H1 (cell line): Measurements from ENCODE around the gene GRM4. TPM values are rescaled to one million over a fixed set of nuclear protein-coding genes. Genes with fewer than 3 reads are reported as not detected.

Source experiments
- BCL11A ChIP-seq, 2 experiments: IDR thresholded peaks; one replicate each; pipeline ENCODE4 v1.6.1; 2011; ENCODE audit warnings: low read depth in 2 of 2, low read length in 2 of 2, mild to moderate bottlenecking in 2 of 2
- BRCA1 ChIP-seq: IDR thresholded peaks from 2 replicates; pipeline ENCODE4 v1.6.1; 2012; ENCODE audit warnings: low read depth, low read length, improper control_type of control experiment
- CREB1 ChIP-seq: IDR thresholded peaks from 2 replicates; pipeline ENCODE4 v1.6.1; 2012; ENCODE audit warnings: inconsistent platforms
- GTF2F1 ChIP-seq: IDR thresholded peaks from 2 replicates; pipeline ENCODE4 v1.6.1; 2012; ENCODE audit warnings: low read depth, low read length, improper control_type of control experiment, borderline replicate concordance
- KDM5A ChIP-seq: fragments of 200-600 bp; IDR thresholded peaks from 2 replicates; pipeline ENCODE4 v1.7.1; 2012; ENCODE audit warnings: mild to moderate bottlenecking, low read length, inconsistent platforms, mixed read lengths
- NANOG ChIP-seq: IDR thresholded peaks from 2 replicates; pipeline ENCODE4 v1.6.1; 2011; ENCODE audit warnings: low read length, low read depth, mild to moderate bottlenecking, inconsistent platforms; ENCODE audit not compliant: insufficient read depth, poor library complexity, severe bottlenecking
- RXRA ChIP-seq: IDR thresholded peaks from 2 replicates; pipeline ENCODE4 v1.6.1; 2011; ENCODE audit warnings: low read depth, mild to moderate bottlenecking, low read length, moderate library complexity; ENCODE audit not compliant: insufficient read depth
- SIN3A ChIP-seq, 2 experiments: IDR thresholded peaks in 1 of 2; conservative IDR thresholded peaks in 1 of 2; 2 replicates each; pipeline ENCODE4 v1.6.1; 2011 to 2012; ENCODE audit warnings: low read length in 2 of 2, improper control_type of control experiment in 1 of 2, low read depth in 1 of 2, mild to moderate bottlenecking in 1 of 2
- SP2 ChIP-seq: IDR thresholded peaks from 2 replicates; pipeline ENCODE4 v1.6.1; 2012; ENCODE audit warnings: mild to moderate bottlenecking, low read length, inconsistent platforms
- polyA plus RNA-seq, 7 experiments: library from polyadenylated mRNA; depleted of rRNA in 3 of 7; stranded (reverse) in 5 of 7; unstranded in 2 of 7; fragments of >200 nt in 5 of 7; fragments of 200-250 nt in 2 of 7; gene quantifications; 1 replicate in 5 of 7; 2 replicates in 1 of 7; 4 replicates in 1 of 7; pipeline versions ENCODE4 v1.2.1 to v1.2.3, GENCODE V29; 2011 to 2013; ENCODE audit warnings: missing spikeins in 2 of 7, mixed read lengths in 2 of 7
- total RNA-seq: library from RNA; stranded (reverse); fragmentation: NEBNext Ultra II Directional; extraction: Animal tissue kit (Norgen Biotek cat#: 25700); gene quantifications from 2 replicates; pipeline ENCODE4 v1.2.1, GENCODE V29; 2021
- TF ChIP-seq, protein P1 (sequence below): IDR thresholded peaks from 2 replicates; pipeline ENCODE4 v1.6.1; 2011; ENCODE audit warnings: low read length, improper control_type of control experiment

The GRM4 gene
- total and polyA plus RNA-seq, 2 of the 8 experiments (the other 6 are each of a cell fraction or from before 2014, with no cell fraction given): 19.6 to 21.5 TPM

- TF ChIP-seq RXRA: no peak
- no peak for TF ChIP-seq KDM5A
- no peak for TF ChIP-seq BCL11A (IDR thresholded peaks at IDR 0.05; ENCODE audit: low read depth in 2 of 2, low read length in 2 of 2)
- no peak for TF ChIP-seq GTF2F1
- no peak for TF ChIP-seq BRCA1
- no peak for TF ChIP-seq SP2
- TF ChIP-seq NANOG: no peak
- no peak for TF ChIP-seq SIN3A (conservative IDR thresholded peaks at IDR 0.05 in 1 of 2, IDR thresholded peaks at IDR 0.05 in 1 of 2; ENCODE audit: low read depth in 1 of 2, low read length in 2 of 2)
- TF ChIP-seq CREB1: no peak
- TF ChIP-seq, protein P1, sequence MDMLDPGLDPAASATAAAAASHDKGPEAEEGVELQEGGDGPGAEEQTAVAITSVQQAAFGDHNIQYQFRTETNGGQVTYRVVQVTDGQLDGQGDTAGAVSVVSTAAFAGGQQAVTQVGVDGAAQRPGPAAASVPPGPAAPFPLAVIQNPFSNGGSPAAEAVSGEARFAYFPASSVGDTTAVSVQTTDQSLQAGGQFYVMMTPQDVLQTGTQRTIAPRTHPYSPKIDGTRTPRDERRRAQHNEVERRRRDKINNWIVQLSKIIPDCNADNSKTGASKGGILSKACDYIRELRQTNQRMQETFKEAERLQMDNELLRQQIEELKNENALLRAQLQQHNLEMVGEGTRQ: no peak
These were observed 156.7 kb downstream of the GRM4 start (continued) for GRCh38 chr6:33989016-33989854.
